HG02678 (cell line): ENCODE data around the gene MRPS12.

ENCODE experiments used
- ATAC-seq: cut with Tn5 transposase; IDR thresholded peaks from one replicate; pipeline ENCODE4 v1.9.1; 2021; ENCODE audit warnings: mild to moderate bottlenecking, moderate library complexity; ENCODE audit not compliant: unreplicated experiment

Gene MRPS12

DNA sequence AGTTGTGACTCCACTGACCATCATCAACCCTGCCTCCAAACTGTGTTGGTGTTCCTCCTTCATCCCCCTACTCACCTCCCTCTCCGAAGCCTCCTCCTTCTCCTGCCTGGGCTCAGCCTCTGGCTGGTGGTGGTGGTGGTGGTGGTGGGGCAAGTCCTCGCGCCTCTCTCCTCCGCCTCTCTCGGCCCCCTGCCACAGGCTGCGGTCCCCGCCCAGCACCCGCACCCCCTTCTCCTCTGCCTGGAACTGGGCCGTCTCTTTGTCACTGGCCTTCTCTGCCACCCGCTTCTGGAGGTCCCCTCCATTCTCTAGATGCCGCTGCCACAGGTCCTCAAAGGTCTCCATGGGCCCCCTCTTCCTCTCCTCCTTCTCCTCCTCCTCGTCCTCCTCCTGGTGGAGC is 20.3 kb upstream of the MRPS12 start:
- no peak for ATAC-seq

DNA sequence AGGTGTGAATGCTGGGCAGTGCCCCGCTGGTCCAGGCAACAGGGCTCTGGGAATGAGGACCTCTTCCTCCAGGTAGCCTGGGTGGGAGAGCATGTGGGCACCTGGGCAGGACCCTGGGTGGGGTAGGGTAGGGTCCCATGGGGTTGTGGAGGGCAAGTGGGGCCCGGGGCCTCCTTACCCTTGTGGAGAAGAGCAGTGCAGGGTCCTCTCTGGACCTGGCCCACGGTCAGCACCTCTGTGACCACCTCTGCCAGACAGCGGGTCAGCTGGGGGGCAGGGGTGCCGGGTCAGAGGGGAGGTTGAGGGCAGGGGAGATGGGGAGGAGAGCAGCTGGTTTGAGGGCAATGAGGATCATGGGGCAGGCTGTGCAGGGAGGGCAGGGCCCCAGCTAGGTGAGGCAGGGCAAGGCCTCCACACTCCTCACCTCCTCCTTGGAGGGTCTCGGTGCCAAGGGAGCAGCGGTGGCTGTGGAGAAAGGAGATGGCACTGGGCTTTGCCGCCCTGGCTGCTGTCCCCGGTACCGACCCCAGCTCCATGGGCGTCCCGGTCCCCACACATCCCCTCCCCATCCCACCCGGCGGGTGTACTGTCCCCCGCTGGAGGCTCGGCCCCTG is 19.2 kb upstream of the MRPS12 start:
- ATAC-seq, result no peak

DNA sequence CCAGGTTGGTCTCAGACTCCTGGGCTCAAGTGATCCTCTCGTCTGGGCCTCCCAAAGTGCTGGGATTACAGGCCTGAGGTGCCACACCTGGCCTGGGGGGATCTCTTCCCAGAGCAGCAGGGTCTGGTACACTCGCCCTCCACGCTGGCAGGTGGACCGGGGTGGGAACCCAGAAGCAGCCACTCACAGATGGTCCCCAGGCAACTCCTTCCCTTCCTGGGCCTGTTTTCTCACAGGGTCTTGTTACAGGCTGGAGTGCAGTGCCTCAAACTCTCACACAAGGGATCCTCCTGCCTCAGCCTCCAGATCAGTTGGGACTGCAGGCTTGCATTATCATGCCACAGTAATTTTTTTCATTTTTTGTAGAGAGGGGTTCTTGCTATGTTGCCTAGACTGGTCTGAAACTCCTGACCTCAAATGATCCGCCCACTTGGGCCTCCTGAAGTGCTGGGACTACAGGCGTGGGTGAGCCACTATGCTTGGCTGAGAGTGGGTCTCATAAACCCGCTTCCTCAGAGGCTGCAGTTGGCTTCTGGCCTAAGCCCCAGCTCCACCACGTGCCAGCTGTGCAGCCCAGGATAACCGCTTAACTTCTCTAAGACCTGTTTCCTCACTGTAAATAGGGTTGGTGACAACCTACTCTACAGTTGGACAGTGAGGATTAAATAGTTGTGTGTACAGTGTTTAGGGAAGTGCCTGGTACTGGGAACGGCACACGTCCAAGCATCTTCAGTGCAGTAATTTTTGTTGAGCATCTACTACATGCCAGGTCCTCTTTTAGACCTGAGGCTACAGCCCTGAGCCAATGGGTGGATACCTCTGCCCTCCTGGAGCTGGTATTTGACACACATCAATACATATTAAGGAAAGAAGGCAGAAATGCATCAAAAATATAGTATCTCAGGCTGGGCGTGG is 17.9 kb upstream of the MRPS12 start:
- ATAC-seq, result no peak

DNA sequence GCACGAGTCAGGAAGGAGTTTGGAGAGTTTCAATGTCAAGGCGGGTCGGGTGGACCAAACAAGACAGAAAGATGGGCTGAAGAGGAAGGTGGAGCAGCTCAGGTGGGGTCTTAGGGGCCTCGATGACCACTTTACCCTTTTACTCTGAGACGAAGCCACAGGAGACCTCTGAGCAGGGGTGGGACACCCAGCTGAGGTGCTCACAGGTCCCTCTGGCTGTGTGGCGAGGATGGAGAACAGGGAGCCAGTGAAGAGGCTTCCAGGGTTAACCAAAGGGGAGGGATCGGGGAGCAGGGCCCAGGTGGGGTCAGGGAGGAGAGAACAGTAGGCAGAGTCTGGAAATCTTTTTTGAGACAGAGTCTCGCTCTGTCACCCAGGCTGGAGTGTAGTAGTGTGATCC is 16.8 kb upstream of the MRPS12 start:
- ATAC-seq, result no peak

DNA sequence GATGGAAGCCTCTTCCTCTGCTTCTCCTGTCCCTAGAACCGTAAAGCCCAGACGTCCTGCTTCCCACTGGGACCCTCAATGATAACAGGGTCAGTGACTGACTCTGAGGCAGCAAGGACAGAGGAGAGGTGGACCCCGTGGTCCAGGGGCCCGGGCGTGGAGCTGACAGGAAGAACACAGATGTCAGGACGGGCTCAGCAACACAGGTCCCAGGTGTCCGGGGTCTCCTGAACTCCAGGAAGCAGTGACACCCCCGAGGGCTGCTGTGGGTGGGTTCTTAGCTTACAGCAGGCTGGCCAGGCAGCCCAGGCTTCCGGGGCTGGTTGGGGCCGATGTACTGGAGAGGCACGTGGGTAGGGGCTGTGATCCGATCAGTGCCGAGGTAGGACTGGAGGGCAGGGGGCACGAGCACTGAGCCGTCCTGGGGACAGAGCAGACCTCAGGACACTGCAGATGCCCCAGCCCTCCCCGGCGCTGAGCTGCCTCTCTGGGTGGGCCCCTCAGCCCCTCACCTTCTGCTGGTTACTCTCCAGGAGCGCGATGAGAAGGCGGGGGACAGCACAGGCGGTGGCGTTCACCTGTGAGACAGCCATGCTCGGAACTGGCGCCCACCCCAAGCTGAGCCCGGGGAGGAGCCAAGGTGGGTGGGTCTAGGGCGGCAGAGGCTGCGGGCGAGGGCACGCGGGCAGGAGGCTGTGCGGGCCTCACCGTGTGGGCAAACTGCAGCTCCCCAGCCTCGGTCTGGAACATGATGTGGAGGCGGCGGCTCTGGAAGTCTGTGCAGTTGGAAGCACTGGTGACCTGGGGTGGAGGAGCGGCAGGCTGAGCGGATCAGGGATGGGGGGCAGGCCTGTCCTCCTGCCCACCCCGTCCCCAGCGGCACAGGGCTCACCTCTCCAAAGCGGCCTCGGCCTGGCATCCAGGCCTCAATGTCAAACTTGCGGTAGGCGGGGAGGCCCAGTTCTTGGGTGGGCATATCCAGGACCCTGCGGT is 15.1 kb upstream of the MRPS12 start:
- ATAC-seq, result no peak

DNA sequence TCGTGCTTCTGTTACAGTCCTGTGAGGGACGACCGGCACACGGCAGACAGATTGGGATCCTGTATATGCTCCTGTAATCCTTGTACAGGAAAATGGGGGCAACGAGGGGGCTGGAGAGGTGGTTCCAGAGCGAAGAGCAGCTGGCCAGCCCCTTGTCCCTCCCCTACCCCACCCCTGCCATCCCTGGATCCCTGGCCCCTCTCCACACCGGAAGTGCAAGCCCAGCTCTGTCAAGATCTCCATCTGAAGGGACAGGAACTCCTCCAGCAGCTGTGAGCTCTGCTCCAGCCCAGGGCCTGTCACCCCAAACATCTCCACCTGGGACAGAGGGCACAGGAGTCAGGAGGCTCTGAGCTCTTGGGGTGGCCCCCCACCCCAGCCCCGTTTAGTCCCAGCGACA is 13.2 kb upstream of the MRPS12 start:
- ATAC-seq, result no peak

DNA sequence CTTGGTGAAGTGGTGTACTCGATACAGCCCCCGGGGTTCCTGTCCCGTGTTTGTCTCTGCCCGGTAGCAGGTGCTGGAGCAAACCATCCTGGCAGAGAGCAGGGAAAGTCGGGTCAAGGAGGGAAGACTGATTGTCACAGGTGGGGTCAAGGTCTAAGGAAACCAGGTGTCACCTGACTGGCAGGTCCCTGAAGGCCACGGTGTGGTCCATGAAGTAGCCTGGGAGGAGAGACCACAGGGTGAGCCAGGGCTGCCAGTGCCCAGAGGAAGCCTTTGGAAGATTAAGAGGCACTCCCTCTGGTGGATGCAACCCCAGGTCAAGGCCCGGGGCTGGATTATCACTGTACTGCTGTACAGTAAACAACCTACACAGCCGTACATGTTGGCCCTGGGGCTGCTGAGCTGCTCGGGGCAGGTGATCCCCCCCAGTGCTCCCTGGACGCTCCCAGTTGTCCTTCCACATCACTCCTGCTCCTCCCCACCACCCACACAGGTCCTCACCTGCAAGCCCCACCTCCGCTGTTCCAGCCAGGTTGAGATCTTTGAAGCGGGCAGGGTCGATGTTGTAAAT is 12.7 kb upstream of the MRPS12 start:
- no peak for ATAC-seq

DNA sequence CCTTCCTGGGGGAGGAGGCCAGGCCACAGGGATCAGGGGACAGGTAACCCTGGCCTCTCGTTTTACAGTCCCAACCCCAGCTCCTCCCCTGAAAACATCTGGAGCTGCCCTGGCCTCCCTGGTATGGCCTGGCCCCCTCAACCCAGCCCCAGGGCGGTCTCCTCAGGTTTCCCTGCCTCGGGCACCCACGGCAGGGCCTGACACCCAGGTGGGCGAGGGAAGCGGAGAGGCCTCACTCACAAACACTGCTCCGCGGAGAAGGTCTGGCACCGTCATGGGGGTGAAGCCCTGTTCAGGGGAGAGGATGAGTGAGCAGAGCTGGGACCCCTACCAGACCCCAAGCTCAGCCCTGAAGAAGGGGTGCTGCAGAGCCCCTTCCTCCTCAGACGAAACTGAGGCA is 12.2 kb upstream of the MRPS12 start:
- no peak for ATAC-seq

DNA sequence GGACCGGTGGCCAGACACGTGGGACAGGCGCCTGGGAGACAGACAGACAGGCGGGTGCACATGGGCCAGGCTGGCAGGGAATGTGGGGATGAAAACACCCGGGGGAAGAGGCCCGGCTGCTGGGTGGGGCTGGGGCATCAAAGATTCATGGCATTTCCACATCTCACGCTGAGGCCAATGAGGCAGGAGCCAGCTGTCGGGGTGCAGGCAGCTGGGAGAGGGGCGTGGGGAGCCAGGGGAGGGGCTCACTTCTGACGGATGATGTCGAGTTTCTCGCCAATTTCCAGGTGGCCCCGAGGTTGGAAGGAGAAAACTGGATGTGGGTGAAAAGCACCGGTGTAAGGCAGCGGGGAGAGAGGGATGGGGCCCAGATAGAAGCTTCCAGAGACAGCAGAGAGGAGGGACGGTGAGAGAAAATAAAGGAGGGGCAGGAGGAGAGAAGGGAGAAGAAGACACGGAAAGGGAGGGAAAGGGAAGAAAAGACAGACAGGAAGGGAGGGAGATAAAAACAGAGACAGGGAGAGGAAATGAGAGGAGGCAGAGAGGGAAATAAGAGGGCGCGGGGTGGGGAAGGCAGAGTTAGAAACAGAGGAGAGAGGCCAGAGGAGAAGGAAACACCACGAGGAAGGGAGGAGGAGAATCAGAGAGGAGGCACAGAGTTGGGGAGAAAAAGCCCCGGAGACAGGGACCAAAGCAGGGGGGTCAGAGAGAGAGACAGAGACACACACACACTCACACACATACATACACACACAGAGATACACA is 10.7 kb upstream of the MRPS12 start:
- ATAC-seq, result no peak

DNA sequence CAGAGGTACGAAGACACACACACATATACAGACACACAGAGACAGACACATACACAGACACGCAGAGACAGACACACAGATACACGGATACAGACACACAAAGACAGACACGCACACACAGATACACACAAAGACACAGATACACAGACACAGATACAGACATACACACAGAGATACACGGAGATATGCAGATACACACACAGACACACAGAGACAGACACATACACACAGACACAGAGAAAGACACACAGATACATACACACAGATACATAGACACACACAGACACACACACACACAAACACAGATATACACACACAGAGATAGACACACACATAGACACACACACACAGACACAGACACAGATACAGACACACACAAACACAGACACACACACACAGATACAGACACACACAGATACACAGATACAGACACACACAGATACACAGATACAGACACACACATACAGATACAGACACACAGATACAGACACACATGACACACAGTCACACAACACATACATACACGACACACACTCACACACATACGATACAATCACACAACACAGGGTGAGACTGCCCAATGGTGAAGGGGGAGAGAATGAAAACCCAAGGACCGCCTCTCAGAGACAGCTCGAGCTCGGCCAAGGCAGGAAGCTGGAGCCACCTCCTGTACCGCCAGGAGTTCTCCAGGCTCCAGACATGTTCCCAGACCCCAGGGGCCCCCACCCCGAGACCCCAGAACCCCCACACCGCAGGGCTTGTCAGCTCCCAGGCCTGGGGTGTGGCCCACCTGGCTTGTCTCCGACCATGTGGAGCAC is 9.9 kb upstream of the MRPS12 start:
- no peak for ATAC-seq

DNA sequence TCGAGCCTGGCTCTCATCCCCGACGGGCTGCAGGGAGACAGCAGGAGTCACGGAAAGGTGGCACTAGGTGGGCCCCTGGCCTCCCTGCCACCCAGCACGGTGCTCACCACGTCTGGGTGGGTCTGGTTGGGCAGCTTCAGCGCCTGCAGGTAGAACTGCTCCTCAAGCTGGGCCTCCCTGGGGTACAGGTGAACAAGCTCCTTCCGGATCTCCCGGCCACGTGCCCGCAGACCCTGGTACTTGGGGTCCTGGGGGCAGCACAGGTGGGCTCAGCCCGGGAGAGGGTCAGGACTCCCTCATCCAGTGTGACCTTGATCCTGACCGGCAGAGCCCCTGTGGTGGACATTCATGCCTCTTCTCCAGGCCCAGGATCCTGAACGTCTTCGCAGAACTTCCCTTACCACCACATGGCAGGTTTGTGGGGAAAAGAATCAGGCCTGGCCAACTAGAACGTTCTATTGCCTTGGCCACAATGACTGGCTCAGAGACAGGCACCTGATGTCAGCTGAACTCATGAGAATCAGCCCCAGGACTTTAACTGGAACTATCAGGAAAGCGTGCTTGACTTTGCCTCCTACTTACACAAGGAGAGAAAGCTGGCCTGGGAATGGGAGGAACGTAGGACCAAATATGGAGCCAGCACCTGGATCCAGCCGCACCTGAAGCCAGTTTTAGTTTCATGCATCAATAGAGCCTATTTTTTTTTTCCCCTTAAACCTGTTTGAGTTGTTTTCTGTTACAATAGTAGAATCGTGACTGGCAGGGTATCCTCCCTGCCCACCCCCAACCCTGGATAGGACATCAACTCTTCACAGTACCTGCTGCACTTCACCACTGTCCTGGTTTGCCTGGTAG is 9.1 kb upstream of the MRPS12 start:
- no peak for ATAC-seq

DNA sequence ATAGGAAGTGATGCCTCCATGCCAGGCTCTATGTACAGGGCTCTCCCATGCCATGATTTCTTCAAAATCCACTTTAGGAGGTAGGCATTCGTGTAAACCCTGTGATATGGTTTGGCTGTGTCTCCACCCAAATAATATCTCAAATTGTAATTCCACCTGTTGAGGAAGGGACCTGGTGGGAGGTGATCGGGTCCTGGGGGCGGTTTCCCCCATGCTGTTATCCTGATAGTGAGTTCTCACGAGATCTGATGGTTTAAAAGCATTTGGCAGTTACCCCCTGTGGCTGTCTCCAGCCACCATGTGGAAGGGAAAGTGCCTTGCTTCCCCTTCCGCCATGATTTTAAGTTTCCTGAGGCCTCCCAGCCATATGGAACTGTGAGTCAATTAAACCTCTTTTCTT is 8.3 kb upstream of the MRPS12 start:
- ATAC-seq, result no peak

DNA sequence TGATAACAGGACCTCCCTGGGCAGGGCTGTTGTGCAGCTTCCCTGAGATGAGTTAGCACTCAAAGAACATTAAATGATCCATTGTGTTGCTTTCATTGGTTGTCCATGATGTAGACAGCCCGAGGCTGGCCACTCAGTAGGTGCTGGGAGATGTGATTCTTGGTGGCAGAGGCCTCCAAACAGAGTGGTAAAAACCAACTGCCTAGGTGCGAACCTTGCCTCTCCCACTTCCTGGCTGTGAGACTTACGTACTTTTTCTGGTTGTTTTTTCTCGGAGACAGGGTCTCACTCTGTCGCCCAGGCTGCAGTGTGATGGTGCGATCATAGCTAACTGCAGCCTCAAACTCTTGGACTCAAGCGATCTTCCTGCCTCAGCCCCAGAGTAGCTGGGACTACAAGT is 6.4 kb upstream of the MRPS12 start:
- no peak for ATAC-seq

DNA sequence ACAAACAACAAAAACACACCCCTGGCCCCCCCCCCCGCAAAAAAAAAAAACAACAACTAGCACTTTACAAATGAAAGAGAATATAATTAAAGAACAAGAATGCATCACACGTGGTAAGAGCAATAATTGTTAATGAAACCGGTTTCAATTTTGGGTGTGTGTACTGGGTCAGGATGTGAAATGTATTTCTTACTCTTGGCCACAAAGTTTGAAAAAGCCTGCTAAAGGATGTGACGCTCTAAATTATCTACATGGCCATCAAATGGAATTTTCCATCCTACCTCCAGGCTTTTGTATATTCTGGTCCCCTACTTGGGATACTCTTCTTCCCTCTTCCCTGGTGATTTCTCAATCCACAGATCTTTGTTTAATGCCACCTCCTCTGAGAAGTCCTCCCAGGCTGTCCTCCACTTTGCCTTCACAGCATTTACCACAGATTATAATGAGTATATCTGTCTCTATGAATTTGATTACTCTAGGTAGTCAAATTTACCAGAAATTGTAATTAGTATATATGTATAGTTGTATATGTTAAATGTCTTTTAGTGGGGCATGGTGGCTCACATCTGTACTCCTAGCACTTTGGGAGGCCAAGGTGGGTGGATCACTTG is 2.2 kb upstream of the MRPS12 start:
- no peak for ATAC-seq

DNA sequence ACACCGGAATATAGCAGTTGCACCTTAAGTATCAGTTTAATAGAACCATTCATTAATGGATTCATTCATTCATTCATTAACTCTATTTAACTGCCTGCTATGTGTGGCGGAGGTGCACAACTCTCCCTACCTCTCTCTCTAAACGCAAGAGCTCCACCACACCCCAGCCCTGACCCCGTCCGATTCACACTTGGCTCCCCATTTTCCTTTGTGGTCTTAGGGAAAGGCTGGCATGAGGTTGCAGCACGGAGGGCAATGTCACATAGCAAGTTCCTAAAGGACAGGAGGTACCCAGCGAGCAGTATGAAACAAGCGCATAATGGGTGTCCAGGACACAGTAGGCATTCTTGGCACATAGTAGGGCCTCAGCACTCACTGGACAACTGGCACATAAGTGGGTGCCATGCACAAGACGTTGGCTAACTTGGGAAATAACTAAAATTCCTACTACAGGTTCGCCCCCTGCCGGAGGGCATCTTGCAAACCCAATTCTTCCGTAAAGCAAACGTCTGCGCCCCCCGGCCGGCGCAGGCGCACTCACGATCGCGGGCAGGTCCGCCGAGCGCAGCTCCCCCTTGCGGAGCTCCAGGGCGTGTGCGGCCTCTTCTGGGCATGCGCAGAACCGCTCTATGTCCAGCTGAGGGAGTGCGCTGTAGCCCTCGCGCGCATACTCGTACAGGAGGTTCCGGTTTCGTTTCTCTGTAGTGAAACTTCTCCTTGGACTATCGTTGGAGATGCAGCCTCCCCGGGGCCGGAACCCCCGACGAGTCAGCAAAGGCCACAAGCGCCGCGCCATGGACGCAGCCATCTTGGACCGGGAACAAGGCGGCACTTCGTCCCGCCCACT is 592 bp upstream of the MRPS12 start, which contains the start of gene SARS2:
SARS2 (minus strand) TSS at position 835 of the 847 bp plus-strand sequence; CDS start at position 808, 27 bp downstream.
- ATAC-seq, result peak; percentile 65

DNA sequence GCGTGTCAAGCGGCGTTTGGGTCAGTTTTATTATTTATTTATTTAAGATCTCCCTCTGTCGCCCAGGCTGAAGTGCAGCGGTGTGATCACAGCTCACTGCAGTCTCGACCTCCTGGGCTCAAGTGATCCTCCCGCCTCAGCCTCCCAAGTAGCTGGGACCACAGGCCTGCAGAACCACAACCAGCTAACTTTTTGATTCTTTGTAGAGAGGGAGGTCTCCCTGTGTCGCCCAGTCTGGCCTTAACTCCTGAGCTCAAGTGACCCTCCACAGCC is 713 bp downstream of the MRPS12 start:
- ATAC-seq, result no peak
